Left hindlimb (tissue), 1 donor: ENCODE data around the gene CRIM1.
A peak's percentile ranks its signal among the peaks of the same experiment; 100 is the strongest.

Source experiments
- DNase-seq: peaks from one replicate; pipeline ENCODE4 v3.0.0-alpha.2; 2018

Gene CRIM1

GRCh38 chr2:36403675-36404230 lies 48.2 kb downstream of the CRIM1 start:
- DNase-seq = no peak

DNA sequence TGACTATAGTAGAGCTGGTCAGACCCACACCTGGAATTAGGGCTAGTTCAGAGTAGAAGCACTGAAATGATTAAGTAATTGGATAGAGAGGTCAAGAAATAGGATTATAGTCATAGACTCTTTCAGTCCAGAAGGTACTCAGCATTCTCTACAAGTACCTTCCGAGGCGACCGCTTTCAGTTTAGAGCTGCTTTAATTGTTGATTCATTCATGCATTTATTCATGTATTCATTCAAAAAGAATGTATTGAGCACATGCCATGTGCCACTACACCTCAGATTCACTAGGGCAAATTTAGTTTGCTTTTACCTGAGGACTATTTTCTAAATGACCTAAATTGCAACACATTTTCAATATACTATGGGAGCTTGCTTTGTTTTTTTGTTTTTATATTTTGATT lies 48.7 kb downstream of the CRIM1 start:
- DNase-seq = no peak

DNA sequence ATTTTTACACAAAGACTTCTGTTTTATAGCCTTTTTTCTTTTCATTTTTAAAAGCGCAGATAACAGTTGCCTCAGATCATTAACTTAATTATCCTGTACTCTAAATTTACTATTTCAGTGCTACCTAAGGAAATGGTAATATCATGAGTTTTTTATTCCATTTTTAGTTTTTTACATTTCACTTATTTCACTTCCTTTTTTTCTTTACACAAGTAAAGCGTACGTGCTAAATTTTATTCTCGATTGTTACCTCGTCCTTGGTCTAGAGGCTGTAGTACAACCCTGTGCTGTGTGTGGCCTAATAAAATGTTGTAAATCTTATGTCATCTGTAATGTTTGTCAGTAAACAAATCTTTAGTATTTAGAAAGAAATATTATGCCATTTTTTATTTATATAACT lies 49.2 kb downstream of the CRIM1 start:
- DNase-seq = no peak

GRCh38 chr2:36405183-36405582 lies 49.6 kb downstream of the CRIM1 start:
- DNase-seq = no peak

DNA sequence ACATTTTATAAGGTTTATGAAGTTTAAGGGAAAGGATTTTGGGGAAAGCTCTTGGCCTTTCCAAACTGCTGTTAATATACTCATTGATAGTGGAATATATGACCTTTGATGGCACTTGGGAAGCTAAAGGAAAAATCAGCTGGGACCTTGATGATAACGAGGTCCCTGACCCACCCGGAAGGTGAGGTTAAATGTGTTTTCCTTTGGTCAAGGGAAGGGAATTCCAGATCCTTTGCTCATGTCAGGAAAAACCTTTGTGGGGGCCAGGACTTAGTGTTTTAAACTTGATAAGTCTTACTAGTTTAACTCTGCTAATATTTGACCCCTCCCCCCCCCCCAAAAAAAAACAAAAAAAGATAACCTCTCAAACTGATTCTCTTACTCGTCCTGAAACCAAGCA lies 50.7 kb downstream of the CRIM1 start:
- no peak for DNase-seq

DNA sequence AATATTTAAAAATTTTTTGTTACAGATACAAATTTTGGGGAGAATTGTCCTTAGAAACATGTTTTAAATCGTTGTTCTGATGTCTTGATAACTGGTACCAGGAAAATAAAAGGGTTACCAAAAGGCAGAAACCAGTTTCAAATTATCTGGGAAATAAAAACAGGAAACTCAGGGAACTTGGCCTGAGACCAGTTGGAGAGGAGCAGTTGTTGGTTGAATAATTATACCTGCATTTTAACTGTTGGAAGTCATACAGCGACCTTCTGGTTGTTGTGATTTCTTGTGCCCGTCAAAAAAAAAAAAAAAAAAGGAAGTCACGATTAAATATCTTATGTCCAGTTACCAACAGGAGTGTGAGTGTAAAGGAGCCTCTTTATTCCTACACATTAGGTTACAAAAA lies 51.8 kb downstream of the CRIM1 start:
- DNase-seq = no peak

- DNase-seq = peak; percentile 42
Observed at GRCh38 chr2:36408198-36408703, 52.7 kb downstream of the CRIM1 start.

DNA sequence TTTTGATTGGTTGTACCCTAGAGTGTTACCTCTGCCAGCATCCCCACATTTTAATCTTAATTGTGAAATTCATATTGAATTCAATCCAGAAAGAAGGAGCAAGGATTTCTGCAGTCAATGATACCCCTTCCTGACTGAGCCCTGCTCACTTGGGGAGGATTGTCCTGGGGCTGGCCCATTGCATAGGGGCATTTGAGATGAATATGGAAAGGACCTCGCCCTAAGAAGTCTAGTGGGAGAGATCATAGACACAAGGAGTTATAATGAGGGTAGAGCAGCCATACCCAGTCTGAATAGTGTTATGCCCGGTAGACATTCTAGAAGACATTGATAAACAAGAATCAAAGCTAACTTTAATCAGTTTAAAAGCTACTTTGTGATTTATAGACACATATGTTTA lies 53.8 kb downstream of the CRIM1 start:
- DNase-seq = no peak

DNA sequence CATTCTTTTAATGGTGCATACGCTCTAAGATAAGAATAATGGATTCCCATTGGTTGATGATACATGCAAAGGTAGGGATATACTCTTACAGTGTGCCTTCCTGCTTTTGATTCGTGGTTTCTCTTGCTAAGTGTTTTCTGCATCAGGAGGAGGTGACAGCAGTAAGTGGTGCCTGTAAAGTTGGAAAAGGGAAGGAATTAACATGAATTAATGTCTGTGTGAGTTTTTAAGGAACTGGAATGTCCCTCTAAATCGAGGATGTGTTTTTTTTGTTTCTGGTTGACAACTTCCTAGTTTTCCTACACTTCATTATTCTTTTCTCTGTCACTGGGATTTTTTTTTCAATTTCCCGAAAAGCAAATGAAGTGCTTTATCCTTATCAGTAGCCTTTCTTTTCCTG lies 54.4 kb downstream of the CRIM1 start:
- no peak for DNase-seq

DNA sequence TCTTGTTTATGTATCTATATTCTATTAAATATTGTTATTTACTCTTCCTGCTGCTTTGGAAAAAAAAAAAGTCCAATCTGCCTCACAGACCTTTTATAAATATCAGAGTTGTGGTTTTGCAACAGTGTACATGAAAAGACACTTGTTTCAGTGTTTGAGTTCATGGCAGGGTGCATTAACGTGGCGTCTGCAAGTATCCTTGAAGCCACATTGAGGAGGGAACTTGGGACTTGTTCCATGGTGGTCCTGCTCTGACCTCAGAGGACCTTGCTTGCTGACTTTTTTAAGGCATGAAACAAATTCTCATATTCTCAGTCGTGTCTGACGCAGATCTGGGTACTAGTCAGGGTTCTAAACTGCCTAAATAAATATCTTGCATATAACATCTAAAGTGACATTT lies 55.1 kb downstream of the CRIM1 start:
- no peak for DNase-seq

GRCh38 chr2:36411962-36412444 lies 56.4 kb downstream of the CRIM1 start:
- DNase-seq = no peak

DNA sequence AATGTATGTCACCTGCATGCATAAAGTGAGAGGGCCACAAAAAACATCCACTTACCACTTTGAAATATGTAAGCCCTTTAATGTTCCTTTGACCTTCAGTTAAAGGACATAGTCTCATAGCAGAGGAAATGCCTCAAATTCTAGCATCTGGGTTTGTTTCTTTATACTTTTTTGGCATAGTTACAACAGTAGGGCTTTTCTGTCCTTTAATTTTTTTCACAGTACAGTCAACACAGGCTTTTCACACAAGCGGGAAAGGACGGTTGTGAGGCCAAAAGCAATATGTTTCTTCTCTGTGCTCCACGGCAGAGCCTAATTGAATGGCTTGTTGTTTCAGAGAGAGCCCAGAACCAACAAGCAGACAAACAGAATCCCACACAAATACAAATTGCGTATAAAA lies 57.6 kb downstream of the CRIM1 start:
- DNase-seq = no peak

DNA sequence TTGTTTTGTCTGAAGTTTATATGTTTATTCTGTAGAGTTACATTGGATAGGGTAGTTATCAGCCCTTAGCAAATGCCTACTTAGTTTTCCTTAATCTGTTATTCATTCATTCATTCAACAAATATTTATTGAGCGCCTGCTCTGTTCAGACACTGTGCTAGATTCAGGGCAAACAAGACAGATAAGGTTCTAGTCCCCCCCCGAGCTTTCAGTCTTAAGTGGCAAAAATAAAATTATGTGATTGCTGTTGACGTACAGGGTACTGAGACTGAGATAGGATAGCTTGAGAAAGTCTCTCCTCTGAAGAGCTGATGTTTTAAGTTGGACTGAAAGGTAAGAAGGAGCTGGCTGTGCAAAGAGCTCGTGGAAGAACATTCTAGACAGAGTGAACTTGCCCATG lies 58.7 kb downstream of the CRIM1 start:
- DNase-seq = no peak

GRCh38 chr2:36415381-36416022 lies 59.9 kb downstream of the CRIM1 start:
- no peak for DNase-seq

DNA sequence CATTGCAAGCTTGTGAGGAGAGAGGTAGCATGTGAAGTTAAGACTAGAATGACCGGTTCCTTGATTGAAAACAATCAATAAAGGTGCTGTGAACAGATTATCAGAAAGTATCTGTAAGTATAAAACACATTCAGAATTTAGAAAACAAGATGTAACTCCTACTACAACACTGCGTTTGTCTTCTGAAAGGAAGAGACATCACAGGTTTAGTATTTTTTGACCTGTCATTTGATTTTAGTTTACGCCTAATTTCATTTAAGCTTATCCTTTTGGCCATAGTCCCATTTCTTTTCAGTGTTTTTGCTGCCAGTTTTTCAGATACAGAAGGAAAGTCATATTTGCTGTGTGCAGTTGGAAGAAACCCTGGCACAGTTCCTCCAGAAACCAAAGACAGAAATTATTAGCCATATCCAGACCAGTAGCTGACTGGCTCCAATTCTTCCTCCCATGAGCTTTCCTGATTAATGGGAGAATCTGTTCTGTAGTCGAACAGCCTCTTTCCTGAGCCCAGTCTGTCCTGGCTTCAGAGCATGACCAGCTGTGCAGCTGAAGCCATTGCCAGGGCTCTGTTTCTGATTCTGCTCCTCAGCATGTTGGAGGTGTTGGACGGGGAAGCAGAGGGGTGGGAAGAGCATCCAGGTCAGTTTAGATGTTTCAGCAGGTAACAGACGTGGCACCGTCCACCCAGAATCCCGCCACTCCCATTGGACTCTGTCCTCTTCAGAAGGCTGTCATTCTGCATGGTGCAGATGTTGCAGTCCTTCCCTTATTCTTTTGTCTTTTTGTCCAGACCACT lies 61.0 kb downstream of the CRIM1 start:
- DNase-seq = no peak

DNA sequence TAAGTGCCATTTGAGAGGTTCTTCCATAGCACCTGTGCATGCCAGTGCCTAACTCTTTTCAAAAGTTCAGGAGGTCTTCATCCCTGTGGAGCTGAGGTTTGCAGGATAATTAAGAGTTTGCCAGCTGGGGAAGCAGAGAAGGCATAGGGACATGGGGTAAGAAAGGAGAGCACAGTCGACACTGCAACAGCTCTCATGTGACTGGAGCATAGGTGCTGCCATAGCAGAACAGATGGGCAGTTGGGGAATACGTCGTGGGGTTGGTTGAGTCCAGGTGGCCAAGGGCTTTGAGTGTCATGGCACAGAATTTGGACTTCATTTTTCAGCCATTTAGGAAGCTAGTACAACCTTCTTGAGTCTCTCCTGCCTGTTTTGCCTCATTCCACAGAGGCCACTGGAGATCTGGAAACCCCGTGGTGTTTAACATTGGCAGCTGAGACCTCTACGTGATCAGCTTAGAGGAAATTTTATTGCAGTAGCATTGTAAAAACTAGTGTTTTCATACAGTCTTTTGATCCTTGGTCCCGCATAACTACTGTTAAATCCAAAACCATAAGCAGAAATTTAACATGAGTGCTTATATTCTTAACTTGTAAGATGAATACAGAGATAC lies 65.1 kb downstream of the CRIM1 start:
- no peak for DNase-seq

DNA sequence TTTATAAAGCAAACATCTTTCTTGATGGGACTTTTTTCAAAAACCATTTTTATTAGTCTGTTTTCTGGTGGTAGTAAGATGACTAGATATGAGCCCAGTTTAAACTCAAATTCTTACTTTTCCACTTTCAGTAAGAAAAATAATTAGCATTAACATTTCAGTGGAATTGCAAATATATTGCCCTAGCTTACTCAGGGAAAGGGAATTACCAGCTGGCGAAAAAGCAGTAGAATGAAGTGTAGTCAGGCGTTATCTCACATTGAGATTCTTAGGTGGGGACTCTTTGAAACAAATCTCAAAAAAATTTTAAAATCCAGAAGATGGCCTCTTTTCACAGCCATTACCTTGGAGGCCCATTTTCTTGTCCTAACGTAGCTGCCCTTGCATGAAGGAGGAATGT lies 65.8 kb downstream of the CRIM1 start:
- DNase-seq = no peak

- DNase-seq = no peak
Observed at GRCh38 chr2:36423172-36423571, 67.6 kb downstream of the CRIM1 start.

- no peak for DNase-seq
Observed at GRCh38 chr2:36423619-36424120, 68.1 kb downstream of the CRIM1 start.

DNA sequence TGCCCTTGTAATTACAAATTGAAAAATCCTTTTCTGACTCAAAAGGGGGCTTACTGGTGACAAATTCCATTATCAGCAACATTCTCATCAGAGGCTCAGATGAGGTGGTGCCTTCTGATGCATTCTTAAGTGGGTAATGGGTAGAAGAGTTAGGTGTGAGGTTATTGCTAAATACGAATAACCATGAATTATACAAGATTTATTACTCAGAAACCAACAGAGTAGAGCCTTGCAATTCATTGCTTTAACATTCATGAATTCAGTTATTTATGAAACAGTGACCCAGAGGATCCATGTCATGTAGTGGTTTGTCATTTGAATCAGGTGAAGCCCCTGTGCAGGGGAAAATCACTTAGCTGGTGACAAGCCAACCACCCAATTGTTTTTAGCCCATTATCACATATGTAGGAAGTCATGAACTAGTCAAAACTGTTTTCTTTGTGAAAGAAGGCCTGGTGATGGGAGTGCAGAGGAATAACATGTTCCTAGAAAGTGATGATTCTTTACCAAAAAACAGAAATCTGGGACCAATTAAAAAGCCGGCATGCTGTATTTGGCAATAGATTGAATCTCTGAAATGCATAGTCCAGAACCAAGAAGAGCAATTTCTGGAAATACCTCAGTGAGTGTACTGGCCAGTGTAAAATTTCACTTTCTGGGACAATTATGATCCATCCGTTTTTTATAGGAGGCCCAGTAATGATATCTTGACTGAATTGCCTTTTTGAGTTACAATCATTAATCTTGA lies 70.2 kb downstream of the CRIM1 start:
- DNase-seq = no peak

DNA sequence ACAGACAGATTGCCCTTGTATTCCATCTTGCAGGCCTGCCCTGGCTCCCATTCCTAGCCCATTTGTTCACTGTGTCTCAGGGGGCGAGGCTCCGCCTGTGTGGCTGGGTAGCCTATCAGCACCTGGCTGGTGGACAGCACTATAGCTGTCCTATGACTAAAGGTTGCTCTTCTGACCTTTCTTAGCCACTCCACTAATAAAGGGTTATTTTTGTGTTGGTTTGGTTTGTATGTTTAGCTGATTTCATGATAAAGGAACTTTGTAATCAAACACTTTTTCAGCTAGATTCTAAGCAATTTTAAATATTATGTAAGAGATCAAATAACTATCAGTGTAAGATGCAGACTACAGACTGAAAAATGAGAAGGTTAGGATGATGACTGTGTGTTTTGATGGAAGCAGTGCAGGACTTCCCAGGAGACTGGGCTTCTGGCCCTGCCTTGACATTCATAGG lies 72.2 kb downstream of the CRIM1 start:
- no peak for DNase-seq

GRCh38 chr2:36430549-36430948 lies 75.0 kb downstream of the CRIM1 start:
- no peak for DNase-seq

GRCh38 chr2:36432479-36432878 lies 76.9 kb downstream of the CRIM1 start:
- no peak for DNase-seq
